HAP-1 (cell line): ENCODE measurements around the gene DMRTC2.

Experiments used
- DNase-seq, 2 experiments: peaks; one replicate each; pipeline ENCODE4 v3.0.0-alpha.2; 2016 to 2020; ENCODE audit warnings: low spot score in 2 of 2
- H3K27me3 ChIP-seq: fragments of 250-450 bp; sonication (Bioruptor Pico); 2 replicates; pipeline ENCODE4 v1.5.1; 2020; ENCODE audit warnings: low read depth, mild to moderate bottlenecking, moderate library complexity
- H3K36me3 ChIP-seq: fragments of 250-450 bp; sonication (Bioruptor Pico); replicated peaks from 2 replicates; pipeline ENCODE4 v1.5.1; 2020; ENCODE audit warnings: mild to moderate bottlenecking
- H3K4me1 ChIP-seq: fragments of 250-450 bp; sonication (Bioruptor Pico); 2 replicates; pipeline ENCODE4 v1.5.1; 2020; ENCODE audit warnings: mild to moderate bottlenecking
- H3K4me3 ChIP-seq: fragments of 250-450 bp; sonication (Bioruptor Pico); 2 replicates; pipeline ENCODE4 v1.5.1; 2020; ENCODE audit warnings: mild to moderate bottlenecking, moderate library complexity
- H3K9me3 ChIP-seq: fragments of 250-450 bp; sonication (Bioruptor Pico); 2 replicates; pipeline ENCODE4 v1.5.1; 2020; ENCODE audit warnings: mild to moderate bottlenecking, moderate library complexity
- in situ Hi-C: fragments of 300-500 bp; cut with MboI; formaldehyde crosslinking; loops from 3 replicates; pipeline ENCODE4 v1.14.3; 2020; ENCODE audit warnings: low sequenced_read_pairs, inconsistent platforms, mixed read lengths

Gene DMRTC2

GRCh38 chr19:41845001-41845050, at the start of gene DMRTC2:
TSS of gene DMRTC2 (plus strand) at chr19:41845042. CDS start at chr19:41847429, 2,387 bp downstream.
- no peaks in the 10 kb centered on the region for H3K36me3 ChIP-seq
- in situ Hi-C loops = no loop called here
- no peak within 1 kb of the TSS for H3K4me3 ChIP-seq
- no peaks in the 10 kb centered on the region for H3K9me3 ChIP-seq
- peaks cover 15% of the 10 kb centered on the region for H3K27me3 ChIP-seq
- H3K4me1 ChIP-seq = no peaks in the 10 kb centered on the region
- no peak for DNase-seq

GRCh38 chr19:41796362-41796761, 48.5 kb upstream of the DMRTC2 start, which contains the start of gene CEACAM3:
TSS of gene CEACAM3 (plus strand) at chr19:41796587. CDS start at chr19:41796678, 91 bp downstream.
- no peaks in the 10 kb centered on the region for H3K36me3 ChIP-seq
- H3K4me1 ChIP-seq = no peaks in the 10 kb centered on the region
- in situ Hi-C loops = no loop called here
- H3K4me3 ChIP-seq = no peak within 1 kb of the TSS
- DNase-seq = no peak
- H3K27me3 ChIP-seq = peaks cover 6% of the 10 kb centered on the region
- no peaks in the 10 kb centered on the region for H3K9me3 ChIP-seq

- Histone ChIP-seq H3K27me3 (peaks cover 6% of the 10 kb centered on the region), H3K4me3 (no peak overlapping the region), H3K9me3 (no peaks in the 10 kb centered on the region), H3K4me1 (no peaks in the 10 kb centered on the region), H3K36me3 (no peaks in the 10 kb centered on the region)
- in situ Hi-C loops = no loop called here
- no peak for DNase-seq
These were observed 47.9 kb upstream of the DMRTC2 start for GRCh38 chr19:41796901-41797300.

- Histone ChIP-seq H3K4me1 (no peaks in the 10 kb centered on the region), H3K4me3 (no peak overlapping the region), H3K36me3 (no peaks in the 10 kb centered on the region), H3K27me3 (peaks cover 6% of the 10 kb centered on the region), H3K9me3 (no peaks in the 10 kb centered on the region)
- DNase-seq = no peak
- in situ Hi-C loops = no loop called here
These were observed 45.3 kb upstream of the DMRTC2 start for GRCh38 chr19:41799444-41800000.

GRCh38 chr19:41801031-41801430, 43.8 kb upstream of the DMRTC2 start:
- H3K4me3 ChIP-seq = no peak overlapping the region
- no peaks in the 10 kb centered on the region for H3K36me3 ChIP-seq
- no peaks in the 10 kb centered on the region for H3K9me3 ChIP-seq
- peaks cover 12% of the 10 kb centered on the region for H3K27me3 ChIP-seq
- H3K4me1 ChIP-seq = no peaks in the 10 kb centered on the region
- no peak for DNase-seq
- in situ Hi-C loops = no loop called here

- H3K4me1 ChIP-seq = no peaks in the 10 kb centered on the region
- peaks cover 12% of the 10 kb centered on the region for H3K27me3 ChIP-seq
- no peaks in the 10 kb centered on the region for H3K36me3 ChIP-seq
- H3K4me3 ChIP-seq = no peak overlapping the region
- no peaks in the 10 kb centered on the region for H3K9me3 ChIP-seq
- DNase-seq = no peak
- in situ Hi-C loops = no loop called here
These were observed 43.0 kb upstream of the DMRTC2 start for GRCh38 chr19:41801792-41802211.

GRCh38 chr19:41802770-41803169, 42.1 kb upstream of the DMRTC2 start:
- H3K36me3 ChIP-seq = no peaks in the 10 kb centered on the region
- DNase-seq = no peak
- H3K9me3 ChIP-seq = no peaks in the 10 kb centered on the region
- no peaks in the 10 kb centered on the region for H3K4me1 ChIP-seq
- H3K27me3 ChIP-seq = peaks cover 12% of the 10 kb centered on the region
- no peak overlapping the region for H3K4me3 ChIP-seq
- in situ Hi-C loops = no loop called here

- Histone ChIP-seq H3K27me3 (peaks cover 12% of the 10 kb centered on the region), H3K9me3 (no peaks in the 10 kb centered on the region), H3K4me3 (no peak overlapping the region), H3K4me1 (no peaks in the 10 kb centered on the region), H3K36me3 (no peaks in the 10 kb centered on the region)
- in situ Hi-C loops = no loop called here
- DNase-seq = no peak
These were observed 40.5 kb upstream of the DMRTC2 start for GRCh38 chr19:41804336-41804735.

GRCh38 chr19:41807176-41807575, 37.7 kb upstream of the DMRTC2 start:
- no peak for DNase-seq
- no peaks in the 10 kb centered on the region for H3K36me3 ChIP-seq
- no peaks in the 10 kb centered on the region for H3K9me3 ChIP-seq
- H3K4me1 ChIP-seq = no peaks in the 10 kb centered on the region
- H3K27me3 ChIP-seq = peaks cover 12% of the 10 kb centered on the region
- in situ Hi-C loops = no loop called here
- no peak overlapping the region for H3K4me3 ChIP-seq

- Histone ChIP-seq H3K4me1 (no peaks in the 10 kb centered on the region), H3K4me3 (no peak overlapping the region), H3K36me3 (no peaks in the 10 kb centered on the region), H3K27me3 (peaks cover 12% of the 10 kb centered on the region), H3K9me3 (no peaks in the 10 kb centered on the region)
- in situ Hi-C loops = no loop called here
- no peak for DNase-seq
These were observed 35.9 kb upstream of the DMRTC2 start for GRCh38 chr19:41808663-41809566.

GRCh38 chr19:41810301-41810700, 34.5 kb upstream of the DMRTC2 start:
- DNase-seq = no peak
- H3K9me3 ChIP-seq = no peaks in the 10 kb centered on the region
- H3K4me1 ChIP-seq = no peaks in the 10 kb centered on the region
- H3K4me3 ChIP-seq = no peak overlapping the region
- no peaks in the 10 kb centered on the region for H3K36me3 ChIP-seq
- in situ Hi-C loops = no loop called here
- H3K27me3 ChIP-seq = peaks cover 1% of the 10 kb centered on the region; the same call in 1 of the 2 replicates

- Histone ChIP-seq H3K27me3 (no peaks in the 10 kb centered on the region), H3K4me1 (no peaks in the 10 kb centered on the region), H3K36me3 (no peaks in the 10 kb centered on the region), H3K4me3 (no peak overlapping the region), H3K9me3 (no peaks in the 10 kb centered on the region)
- in situ Hi-C loops = no loop called here
- no peak for DNase-seq
These were observed 33.8 kb upstream of the DMRTC2 start for GRCh38 chr19:41811036-41811435.

GRCh38 chr19:41811981-41812380, 32.9 kb upstream of the DMRTC2 start:
- Histone ChIP-seq H3K27me3 (no peaks in the 10 kb centered on the region), H3K4me3 (no peak overlapping the region), H3K36me3 (no peaks in the 10 kb centered on the region), H3K4me1 (no peaks in the 10 kb centered on the region), H3K9me3 (no peaks in the 10 kb centered on the region)
- no peak for DNase-seq
- in situ Hi-C loops = no loop called here

GRCh38 chr19:41813911-41814310, 30.9 kb upstream of the DMRTC2 start:
- no peaks in the 10 kb centered on the region for H3K4me1 ChIP-seq
- in situ Hi-C loops = no loop called here
- H3K27me3 ChIP-seq = peaks cover 6% of the 10 kb centered on the region
- no peak overlapping the region for H3K4me3 ChIP-seq
- no peak for DNase-seq
- no peaks in the 10 kb centered on the region for H3K9me3 ChIP-seq
- no peaks in the 10 kb centered on the region for H3K36me3 ChIP-seq

GRCh38 chr19:41815301-41815700, 29.5 kb upstream of the DMRTC2 start:
- Histone ChIP-seq H3K9me3 (no peaks in the 10 kb centered on the region), H3K27me3 (peaks cover 6% of the 10 kb centered on the region), H3K4me1 (no peaks in the 10 kb centered on the region), H3K4me3 (no peak overlapping the region), H3K36me3 (no peaks in the 10 kb centered on the region)
- in situ Hi-C loops = no loop called here
- no peak for DNase-seq
